NOMO-1 (cell line): ENCODE data around the gene RALGAPA1.
"Not testable (repeated sequence)": the region's sequence is repeated elsewhere in the genome, so short reads cannot be mapped to it uniquely, and the experiment has no call there.

ENCODE experiments used
- DNase-seq, 2 experiments: peaks; one replicate each; lab custom pipeline; 2025; ENCODE audit not compliant: unreplicated experiment in 2 of 2; lab: John Stamatoyannopoulos, UW

Gene RALGAPA1

GRCh38 chr14:35632676-35633075 lies 176.4 kb downstream of the RALGAPA1 start:
- DNase-seq = no peak

GRCh38 chr14:35632271-35632670 lies 176.8 kb downstream of the RALGAPA1 start:
- no peak for DNase-seq

- DNase-seq = no peak
These were observed 177.9 kb downstream of the RALGAPA1 start for GRCh38 chr14:35631071-35631805.

- DNase-seq = no peak
These were observed 180.1 kb downstream of the RALGAPA1 start for GRCh38 chr14:35628989-35629388.

DNA sequence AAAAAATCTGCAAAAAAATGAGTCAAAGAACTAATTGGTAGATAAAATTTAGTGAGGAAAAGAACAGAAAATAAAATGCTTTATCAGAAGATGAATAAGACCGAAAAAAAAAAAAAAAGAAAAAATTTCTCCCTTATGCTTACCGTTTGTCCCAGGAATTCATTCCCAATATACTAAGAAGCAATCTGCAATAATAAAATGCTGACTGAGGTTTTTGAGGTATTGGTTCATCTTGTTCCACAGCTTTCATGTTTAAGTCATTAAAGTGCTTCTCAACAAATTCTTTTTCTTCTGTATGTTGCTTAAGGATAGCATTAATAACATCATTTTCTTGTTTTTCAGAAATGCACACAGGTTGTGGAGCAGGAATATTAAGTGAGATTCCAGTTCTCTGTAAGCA lies 182.1 kb downstream of the RALGAPA1 start:
- DNase-seq = not testable (repeated sequence)

GRCh38 chr14:35621996-35622395 lies 187.1 kb downstream of the RALGAPA1 start:
- not testable (repeated sequence) for DNase-seq

DNA sequence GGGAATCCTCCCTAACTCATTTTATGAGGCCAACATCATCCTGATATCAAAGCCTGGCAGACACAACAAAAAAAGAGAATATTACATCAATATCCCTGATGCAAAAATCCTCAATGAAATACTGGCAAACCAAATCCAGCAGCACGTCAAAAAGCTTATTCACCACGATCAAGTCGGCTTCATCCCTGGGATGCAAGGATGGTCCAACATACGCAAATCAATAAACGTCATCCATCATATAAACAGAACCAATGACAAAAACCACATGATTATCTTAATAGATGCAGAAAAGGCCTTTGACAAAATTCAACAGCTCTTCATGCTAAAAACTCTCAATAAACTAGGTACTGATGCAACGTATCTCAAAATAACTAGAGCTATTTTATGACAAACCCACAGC lies 189.1 kb downstream of the RALGAPA1 start:
- DNase-seq = not testable (repeated sequence)

DNA sequence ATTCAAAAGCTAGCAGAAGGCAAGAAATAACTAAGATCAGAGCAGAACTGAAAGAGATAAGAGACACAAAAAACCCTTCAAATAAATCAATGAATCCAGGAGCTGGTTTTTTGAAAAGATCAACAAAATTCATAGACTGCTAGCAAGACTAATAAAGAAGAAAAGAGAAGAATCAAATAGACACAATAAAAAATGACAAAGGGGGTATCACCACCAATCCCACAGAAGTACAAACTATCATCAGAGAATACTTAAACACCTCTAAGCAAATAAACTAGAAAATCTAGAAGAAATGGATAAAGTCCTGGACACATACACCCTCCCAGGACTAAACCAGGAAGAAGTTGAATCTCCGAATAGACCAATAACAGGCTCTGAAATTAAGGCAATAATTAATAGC lies 189.6 kb downstream of the RALGAPA1 start:
- not testable (repeated sequence) for DNase-seq

DNA sequence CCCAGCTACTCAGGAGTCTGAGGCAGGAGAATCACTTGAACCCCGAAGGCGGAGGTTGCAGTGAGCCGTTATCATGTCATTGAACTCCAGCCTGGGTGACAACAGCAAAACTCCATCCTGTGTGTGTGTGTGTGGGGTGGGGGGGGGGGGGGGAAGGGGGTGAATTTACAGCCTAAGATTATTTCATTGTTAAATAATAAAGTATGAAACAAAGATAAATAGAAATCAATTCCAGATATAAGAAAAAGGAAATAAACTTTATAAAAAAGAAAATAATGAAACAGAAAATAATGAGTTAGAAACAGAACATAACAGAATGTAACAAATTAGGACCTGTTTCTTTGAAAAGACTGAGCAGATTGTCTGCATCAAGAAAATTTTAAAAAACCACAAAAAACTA lies 191.6 kb downstream of the RALGAPA1 start:
- no peak for DNase-seq

DNA sequence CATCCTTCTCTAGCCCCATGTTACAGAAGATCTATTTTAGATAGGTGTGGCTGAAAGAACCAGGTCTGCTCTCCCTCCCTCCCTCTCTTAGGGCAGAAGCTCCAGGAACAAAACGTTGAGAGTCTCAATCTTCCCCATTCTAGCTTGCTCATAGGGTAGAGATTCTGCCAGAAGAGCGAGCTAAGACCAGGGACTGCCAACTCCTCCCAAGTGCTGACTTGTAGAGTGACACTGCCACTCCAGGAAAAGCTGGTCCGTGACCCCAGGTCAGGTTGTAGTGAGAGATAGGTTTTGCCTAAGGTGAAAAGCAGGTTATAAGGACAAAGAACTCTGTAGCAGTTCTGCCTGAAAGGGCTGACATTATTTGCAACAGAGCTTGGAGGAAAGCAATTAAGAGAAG lies 201.7 kb downstream of the RALGAPA1 start:
- DNase-seq = no peak

DNA sequence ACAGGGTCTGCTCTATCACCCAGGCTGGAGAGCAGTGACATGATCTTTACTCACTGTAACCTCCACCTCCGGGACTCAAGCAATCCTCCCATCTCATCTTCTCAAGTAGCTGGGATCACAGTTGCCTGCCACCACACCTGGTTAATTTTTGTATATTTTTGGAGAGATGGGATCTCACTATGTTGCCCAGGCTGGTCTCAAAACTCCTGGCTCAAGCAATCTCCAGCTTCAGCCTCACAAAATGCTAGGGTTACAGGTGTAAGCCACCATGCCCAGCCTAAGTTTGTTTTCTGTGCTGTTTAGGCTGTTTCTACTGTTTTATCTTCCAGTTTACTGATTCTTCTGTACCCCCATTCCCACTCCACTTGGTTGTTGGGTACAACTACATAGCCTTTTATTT lies 208.8 kb downstream of the RALGAPA1 start:
- no peak for DNase-seq

- DNase-seq = no peak
These were observed 214.5 kb downstream of the RALGAPA1 start for GRCh38 chr14:35594616-35595015.

DNA sequence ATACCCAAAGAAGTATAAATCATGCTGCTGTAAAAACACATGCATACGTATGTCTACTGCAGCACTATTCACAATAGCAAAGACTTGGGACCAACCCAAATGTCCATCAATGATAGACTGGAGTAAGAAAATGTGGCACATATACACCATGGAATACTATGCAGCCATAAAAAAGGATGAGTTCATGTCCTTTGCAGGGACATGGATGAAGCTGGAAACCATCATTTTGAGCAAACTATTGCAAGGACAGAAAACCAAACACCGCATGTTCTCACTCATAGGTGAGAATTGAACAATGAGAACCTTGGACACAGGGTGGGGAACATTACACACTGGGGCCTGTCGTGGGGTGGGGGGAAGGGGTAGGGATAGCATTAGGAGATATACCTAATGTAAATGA lies 221.7 kb downstream of the RALGAPA1 start:
- DNase-seq = not testable (repeated sequence)

- no peak for DNase-seq
These were observed 230.5 kb downstream of the RALGAPA1 start for GRCh38 chr14:35578639-35579038.

DNA sequence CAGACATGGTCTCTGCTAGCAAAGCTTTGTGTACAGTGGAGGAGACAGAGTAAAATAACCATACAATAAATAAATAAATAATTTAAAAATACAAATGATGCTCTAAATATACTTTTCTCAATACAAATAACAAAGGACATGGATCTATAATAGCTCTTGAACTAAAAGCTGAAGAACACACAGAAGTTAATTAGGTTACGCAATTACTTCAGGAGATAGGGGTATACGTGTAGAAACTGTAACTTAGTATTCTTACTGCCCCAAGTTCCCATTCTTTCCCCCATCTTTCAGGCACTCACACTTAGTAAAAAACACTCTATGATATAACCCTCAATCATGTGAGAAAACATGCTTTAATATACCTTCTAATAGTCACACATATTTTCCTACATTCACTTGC lies 231.0 kb downstream of the RALGAPA1 start:
- no peak for DNase-seq

- no peak for DNase-seq
These were observed 232.2 kb downstream of the RALGAPA1 start for GRCh38 chr14:35576856-35577255.

GRCh38 chr14:35576260-35576659 lies 232.8 kb downstream of the RALGAPA1 start:
- no peak for DNase-seq

- no peak for DNase-seq
These were observed 235.2 kb downstream of the RALGAPA1 start for GRCh38 chr14:35573911-35574310.

DNA sequence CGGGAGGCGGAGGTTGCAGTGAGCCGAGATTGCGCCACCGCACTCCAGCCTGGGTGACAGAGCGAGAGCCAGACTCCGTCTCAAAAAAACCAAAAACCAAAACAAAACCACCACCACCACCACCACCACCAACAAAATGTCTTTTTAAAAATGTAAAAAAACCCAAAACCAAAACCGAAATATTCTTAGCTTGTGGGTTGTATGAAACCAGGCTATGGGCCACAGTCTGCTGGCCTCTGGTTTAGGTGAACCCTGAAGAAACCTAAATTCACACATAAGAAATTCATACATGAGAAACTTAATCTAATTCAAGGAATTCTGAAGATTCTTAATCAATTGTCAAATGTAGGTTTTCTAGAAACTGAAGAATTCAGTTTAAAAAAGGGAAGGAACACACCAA lies 237.5 kb downstream of the RALGAPA1 start:
- no peak for DNase-seq

DNA sequence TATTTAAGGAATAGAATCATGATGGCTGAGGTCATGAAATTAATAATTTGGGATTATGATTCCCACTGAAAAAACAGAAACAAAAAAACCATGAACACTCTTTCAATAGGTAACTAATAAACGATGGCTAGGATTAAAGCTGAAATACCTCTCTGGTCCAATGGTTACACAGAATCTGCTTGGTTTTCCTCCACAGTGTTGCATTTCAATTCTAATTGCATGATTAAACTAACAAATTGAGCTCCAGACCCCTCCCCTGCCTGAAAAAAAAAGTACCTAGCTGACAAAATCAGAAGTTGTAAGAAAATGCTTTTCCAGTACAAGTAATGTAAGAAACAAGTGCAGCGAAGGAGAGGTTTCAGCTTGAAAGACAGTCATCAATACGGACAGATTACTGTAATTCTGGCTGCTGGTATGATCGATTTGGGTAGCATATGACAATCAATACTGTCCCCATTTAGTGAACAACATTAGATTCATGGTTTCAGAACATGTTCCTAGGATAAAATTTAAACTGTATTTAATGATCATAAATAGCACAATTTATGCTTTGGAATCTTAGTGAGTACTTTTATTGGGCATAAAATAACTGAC lies 243.1 kb downstream of the RALGAPA1 start:
- no peak for DNase-seq

DNA sequence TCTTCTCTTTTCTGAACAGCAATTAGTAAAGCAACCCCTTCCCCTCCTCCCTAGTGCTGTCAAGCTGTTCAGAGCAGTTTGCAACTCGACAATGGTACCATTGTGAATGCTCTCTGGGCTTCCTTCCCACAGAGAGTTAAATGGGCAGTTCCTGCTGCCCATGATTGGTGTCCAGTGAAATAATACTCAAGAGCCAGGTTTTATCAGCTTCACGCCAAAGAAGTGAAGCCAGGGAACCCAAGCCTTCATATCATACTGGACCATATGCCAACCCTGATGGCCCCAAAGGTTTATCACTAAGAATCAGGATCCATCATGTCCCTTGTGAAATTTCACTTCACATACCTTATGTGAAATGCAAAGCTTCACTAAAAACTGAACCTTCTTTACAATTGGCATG lies 250.4 kb downstream of the RALGAPA1 start:
- DNase-seq = no peak

- no peak for DNase-seq
These were observed 251.8 kb downstream of the RALGAPA1 start for GRCh38 chr14:35557221-35557747.
